GM12873 (cell line): Measurements from ENCODE around the gene SELENOO.

Experiments
- TF ChIP-seq, protein P1 (sequence below): IDR thresholded peaks from 2 replicates; pipeline ENCODE4 v1.5.1; 2012; ENCODE audit warnings: low read depth, mild to moderate bottlenecking, moderate library complexity, low read length, control low read depth; ENCODE audit not compliant: insufficient read depth; ENCODE audit errors: missing control alignments

Gene SELENOO

DNA sequence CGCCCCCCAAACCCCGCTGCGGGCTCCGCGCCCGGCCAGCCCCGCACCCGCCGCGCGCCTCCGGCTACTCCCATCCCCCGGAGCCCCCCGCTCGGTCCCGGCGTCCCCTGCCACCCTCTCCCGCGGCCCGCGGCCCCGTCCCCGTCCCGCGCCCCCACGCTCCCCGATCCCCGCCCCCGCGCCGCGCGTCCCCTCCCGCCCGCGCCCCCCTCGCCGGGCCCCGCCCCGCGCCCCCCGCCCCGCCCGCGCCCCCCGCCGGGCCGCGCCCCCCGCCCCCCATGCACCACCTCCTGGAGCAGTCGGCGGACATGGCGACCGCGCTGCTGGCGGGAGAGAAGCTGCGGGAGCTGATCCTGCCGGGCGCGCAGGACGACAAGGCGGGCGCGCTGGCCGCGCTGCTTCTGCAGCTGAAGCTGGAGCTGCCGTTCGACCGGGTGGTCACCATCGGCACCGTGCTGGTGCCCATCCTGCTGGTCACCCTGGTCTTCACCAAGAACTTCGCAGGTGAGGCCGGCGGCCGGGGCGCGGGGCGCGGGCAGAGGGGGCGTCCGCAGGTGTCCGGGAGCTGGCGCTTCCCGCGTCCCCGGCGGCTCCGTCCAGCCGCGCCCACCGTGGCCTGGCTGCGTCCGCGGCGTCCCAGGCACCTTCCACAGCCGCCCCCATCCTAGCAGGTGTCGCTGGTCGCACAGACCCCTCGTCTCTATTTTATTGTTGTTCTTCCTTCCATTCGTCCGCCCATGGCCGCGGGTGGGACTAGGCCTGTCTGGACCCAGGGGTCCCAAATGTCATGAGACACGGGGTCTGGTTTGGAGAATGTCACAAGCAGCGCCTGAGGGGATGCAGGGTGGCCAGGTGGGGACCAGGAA is 30.1 kb upstream of the SELENOO start, which contains the start of gene PANX2:
Gene PANX2 (plus strand): TSS at position 279 of the 866 bp plus-strand sequence. CDS start 0 bp downstream, at position 279.
- TF ChIP-seq, protein P1, sequence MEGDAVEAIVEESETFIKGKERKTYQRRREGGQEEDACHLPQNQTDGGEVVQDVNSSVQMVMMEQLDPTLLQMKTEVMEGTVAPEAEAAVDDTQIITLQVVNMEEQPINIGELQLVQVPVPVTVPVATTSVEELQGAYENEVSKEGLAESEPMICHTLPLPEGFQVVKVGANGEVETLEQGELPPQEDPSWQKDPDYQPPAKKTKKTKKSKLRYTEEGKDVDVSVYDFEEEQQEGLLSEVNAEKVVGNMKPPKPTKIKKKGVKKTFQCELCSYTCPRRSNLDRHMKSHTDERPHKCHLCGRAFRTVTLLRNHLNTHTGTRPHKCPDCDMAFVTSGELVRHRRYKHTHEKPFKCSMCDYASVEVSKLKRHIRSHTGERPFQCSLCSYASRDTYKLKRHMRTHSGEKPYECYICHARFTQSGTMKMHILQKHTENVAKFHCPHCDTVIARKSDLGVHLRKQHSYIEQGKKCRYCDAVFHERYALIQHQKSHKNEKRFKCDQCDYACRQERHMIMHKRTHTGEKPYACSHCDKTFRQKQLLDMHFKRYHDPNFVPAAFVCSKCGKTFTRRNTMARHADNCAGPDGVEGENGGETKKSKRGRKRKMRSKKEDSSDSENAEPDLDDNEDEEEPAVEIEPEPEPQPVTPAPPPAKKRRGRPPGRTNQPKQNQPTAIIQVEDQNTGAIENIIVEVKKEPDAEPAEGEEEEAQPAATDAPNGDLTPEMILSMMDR, result no peak

GRCh38 chr22:50171319-50171964 is 29.4 kb upstream of the SELENOO start:
- TF ChIP-seq, protein P1, result no peak

GRCh38 chr22:50171965-50172421 is 28.8 kb upstream of the SELENOO start:
- TF ChIP-seq, protein P1, result no peak

DNA sequence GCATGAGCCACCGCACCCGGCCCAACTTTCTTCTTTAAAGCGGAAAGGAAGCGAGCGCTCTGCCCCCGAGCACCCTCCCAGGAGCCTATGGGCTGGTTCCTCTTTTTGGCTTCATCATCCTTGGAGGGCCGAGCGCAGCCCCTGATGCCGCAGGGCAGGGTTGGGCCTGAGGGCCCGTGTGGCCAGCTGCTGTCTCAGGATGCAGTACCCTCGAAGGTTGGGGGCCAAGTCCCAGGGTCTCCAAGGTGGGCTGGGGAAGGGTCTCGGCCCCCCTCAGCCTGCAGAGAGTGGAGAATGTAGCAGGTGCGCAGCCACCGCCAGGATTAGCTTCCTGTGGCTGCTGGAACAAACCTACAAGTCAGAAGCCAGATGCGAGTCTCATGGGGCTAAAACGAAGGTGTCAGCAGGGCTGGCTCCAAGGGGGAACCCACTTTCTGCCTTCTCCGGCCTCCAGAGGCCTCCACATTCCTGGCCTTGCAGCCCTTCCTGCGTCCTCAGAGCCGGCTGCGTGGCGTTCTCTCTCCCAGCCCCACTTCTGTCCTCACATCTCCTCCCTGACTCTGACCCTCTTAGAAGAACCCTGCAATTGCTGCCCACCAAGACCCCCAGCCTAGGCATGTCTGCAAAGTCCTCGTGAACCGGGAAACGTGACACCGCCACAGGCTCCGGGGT is 27.4 kb upstream of the SELENOO start:
- TF ChIP-seq, protein P1, result no peak

GRCh38 chr22:50173983-50174355 is 26.8 kb upstream of the SELENOO start:
- TF ChIP-seq, protein P1, result no peak

DNA sequence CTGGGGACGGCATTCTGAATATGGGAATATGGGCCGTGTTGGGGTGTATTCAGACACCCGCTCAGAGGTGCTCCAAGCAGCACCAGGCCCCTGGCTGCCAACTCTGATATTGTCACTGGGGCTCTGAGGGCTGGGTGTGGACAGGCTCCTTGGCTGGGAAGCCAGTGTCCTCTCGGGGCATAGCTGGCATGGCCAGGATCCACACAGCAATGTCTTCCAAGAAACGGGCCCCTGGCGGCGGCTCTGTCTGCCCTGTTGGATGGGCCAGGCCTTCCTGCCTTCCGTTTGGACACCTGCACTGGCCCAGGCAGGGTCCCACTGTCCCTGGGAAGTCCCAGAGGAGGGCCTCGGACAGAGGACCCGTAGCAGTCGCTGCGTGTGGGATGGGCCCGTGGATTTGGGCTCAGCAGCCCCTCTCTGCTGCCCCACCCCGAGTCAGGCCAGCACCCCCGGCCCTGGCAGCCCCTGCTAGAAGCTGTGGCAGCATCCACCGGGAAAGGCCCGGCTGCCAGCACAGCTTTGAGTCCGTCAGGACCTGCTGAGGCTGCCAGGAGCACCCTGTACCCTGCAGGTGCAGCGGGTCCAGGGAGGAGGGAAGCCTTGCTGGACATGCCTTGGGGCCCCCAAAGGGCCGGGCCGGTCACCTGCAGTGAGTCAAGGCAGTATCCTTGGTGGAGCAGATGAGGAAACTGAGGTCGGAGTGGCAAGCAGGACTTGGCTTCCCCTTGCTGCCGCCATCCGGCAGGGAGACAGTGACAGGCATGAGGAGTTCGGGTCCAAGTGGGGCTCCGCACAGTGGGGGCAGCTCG is 26.2 kb upstream of the SELENOO start:
- TF ChIP-seq, protein P1, result no peak

DNA sequence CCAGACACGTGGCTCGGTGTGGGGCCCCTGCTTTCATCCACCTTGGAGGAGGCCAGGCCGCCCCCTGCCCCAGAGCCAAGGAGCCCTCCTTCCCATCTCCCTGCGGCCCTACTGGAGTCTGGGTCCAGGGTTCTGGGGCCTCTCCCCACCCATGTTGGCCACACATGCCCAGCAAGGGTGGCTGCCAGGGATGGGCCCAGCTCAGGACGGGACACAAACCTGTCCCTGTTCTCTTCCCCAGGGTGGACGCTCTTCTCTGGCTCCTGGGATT is 25.7 kb upstream of the SELENOO start:
- TF ChIP-seq, protein P1, result no peak
